T-helper 22 cell (primary cell): ENCODE data around the gene MMP15.
"Not testable (repeated sequence)": the region's sequence is repeated elsewhere in the genome, so short reads cannot be mapped to it uniquely, and the experiment has no call there.

Experiments used
- DNase-seq: peaks from one replicate; pipeline ENCODE4 v3.0.0-alpha.2; 2020; ENCODE audit warnings: low read depth

MMP15 gene

GRCh38 chr16:57996406-57997175, 29.0 kb upstream of the MMP15 start:
- no peak for DNase-seq

GRCh38 chr16:57997176-57997527, 28.4 kb upstream of the MMP15 start:
- DNase-seq, result no peak

- no peak for DNase-seq
These were observed 27.9 kb upstream of the MMP15 start for GRCh38 chr16:57997528-57998265.

GRCh38 chr16:57998486-57998885, 27.1 kb upstream of the MMP15 start:
- DNase-seq, result peak; percentile 48

GRCh38 chr16:57998992-57999365, 26.6 kb upstream of the MMP15 start:
- no peak for DNase-seq

GRCh38 chr16:57999366-57999970, 26.1 kb upstream of the MMP15 start:
- DNase-seq, result no peak

DNA sequence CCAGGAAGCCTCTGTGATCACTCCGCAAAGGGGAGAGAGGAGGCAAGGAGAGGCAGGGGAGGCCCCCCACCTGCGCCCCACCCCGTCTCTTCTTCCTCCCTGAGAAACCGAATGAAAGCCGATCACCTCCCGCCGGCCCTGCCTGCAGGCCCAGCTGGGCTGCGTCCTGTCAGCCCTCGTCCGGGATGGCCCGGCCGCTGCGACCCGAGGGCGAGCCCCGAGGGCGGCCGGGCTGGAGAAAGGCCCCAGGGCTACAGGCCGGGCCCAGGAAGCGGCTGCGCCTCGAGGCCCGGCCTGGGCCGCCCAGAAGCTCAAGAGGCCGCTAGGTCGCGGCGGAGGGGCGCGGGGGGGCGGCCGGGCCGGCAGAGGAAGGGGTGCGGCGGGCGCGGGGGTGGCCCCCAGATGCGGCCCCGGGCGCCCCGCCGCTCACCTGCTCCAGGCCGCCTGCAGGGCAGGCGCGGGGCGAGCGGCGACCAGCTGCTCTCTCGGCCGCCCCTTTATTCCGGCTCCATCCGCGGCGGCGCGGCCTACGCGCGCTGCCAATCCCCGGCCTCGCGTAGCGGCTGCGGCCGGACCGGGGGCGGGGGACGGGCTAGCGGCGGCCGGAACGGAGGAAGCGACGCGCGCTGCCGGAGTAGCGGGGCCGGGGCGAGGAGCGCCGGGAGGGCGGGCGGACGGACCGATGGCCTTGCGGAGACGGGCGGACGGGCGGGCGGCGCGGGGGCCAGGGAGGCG, 25.4 kb upstream of the MMP15 start, which contains the start of gene ZNF319:
Gene ZNF319, minus strand, starts transcription at position 702 of the 735 bp plus-strand sequence. CDS start 2,407 bp downstream, outside the sequence.
- DNase-seq, result no peak

DNA sequence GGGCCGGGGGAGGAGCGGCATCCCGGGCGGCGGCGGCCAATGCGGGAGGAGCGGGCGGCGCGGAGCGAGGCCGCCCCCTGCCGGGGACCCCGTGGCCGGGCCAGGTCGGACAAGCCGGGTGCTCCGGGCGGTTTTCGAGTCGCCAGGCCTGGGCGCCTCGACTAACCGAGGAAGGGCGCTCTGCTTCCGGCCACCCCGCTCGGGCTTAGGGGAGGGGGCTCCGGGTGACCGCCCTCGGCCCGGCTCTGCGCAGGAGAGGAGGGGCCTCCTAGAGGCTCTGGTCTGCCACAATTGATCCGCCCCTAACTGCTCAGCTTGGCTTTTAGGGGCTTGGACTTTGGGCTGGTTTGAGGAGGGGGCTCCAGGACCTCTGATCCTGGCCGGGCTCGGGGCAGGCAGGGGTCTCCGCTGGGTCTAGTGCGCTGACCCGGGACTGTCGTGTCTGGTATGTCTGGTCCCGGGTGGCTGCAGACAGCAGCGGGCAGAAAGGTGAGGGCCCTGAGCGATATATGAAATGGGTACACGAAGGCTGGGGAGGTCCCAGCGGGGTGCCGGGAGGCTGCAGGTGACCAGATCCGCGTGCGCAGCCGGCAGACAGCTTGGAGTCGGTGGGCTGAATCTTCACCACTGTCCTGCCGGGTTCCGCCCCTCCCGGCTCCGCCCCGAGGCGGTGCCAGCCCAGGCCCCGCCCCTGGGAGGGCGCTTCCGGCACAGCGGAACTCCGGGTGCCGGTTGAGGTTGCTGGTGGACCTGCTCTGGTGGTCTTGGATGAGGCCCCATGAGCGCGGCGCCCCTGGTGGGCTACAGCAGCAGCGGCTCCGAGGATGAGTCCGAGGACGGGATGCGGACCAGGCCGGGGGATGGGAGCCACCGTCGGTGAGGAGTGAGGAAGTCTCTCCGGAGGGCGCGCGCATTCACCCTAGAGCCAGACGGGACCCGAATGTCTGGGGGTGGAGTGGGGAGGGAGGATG, 24.6 kb upstream of the MMP15 start, which contains the start of gene USB1:
Gene USB1, plus strand, starts transcription at position 702 of the 971 bp plus-strand sequence. Its CDS starts 77 bp downstream, at position 779.
- DNase-seq, result peak; percentile 71

DNA sequence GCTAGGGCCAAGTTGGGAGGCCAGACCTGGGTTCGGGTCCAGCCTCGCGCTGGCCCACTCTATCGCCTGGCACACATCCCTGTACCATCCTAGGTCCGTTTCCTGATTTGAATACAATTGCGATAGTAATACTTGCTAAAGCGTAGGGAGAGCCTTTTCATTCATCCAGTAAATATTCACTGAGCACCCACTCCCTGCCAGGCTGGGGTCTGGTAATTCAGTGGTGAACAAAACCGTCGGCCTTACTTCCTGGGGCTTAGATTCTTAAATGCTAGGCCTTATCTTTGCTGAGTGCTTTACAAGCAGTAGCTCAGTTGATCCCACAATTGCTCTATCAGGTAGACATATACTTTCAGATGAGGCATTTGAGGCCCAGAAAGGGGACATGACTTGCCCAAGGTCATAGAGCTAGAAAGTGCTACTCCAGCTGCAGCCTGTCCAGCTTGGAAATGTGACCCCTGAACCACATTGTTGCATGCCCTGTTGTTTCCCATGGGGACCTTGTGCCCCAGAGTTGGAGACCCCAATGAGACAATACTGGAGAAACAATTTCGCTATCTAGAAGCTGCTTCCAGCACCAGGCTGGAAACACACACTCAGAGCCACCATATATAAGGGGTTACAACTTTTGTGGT, 23.7 kb upstream of the MMP15 start:
- no peak for DNase-seq

- DNase-seq, result no peak
These were observed 23.1 kb upstream of the MMP15 start for GRCh38 chr16:58002416-58002800.

GRCh38 chr16:58002936-58003335, 22.6 kb upstream of the MMP15 start:
- no peak for DNase-seq

- DNase-seq, result not testable (repeated sequence)
These were observed 20.8 kb upstream of the MMP15 start for GRCh38 chr16:58004736-58005135.

DNA sequence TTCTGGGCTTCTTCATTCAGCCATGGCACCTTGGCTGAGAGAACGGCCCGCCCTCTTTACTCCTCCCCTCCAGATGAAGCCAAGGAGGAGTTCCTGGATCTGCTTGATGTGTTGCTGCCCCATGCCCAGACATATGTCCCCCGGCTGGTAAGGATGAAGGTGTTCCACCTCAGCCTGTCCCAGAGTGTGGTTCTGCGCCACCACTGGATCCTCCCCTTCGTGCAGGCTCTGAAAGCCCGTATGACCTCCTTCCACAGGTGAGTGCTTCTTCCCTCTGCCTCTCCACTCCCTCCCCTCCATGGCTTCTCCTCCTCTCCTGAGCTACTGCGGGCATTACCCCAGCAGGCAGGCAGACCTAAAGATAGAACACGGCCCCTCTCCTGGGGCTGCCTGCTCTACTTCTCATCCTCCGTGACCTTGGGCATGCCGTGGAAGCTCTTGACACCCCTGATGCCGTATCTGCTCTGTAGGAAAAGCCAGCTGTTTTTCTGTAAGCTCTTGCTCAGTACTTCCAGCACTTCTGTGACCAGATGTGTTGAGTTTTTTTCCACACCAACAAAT, 15.6 kb upstream of the MMP15 start:
- no peak for DNase-seq

DNA sequence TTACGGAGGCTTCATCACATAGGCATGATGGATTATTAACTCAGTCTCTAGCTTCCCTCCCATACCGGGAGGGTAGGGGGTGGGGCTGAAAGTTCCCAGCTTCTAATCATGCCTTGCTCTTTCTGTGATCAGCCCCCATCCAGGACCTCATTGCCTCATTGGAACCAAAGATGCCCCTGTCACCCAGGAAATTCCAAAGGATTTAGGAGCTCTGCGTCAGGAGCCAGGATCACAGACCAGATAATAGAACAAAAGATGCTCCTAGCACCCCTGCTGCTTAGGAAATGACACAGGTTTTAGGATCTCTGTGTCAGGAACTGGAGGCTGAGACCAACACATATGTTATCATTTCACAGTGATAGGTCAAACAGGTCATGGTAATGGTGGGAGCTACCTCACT, 14.7 kb upstream of the MMP15 start:
- no peak for DNase-seq

- DNase-seq, result no peak
These were observed 13.9 kb upstream of the MMP15 start for GRCh38 chr16:58011652-58012051.

GRCh38 chr16:58012481-58012880, 13.1 kb upstream of the MMP15 start:
- DNase-seq, result no peak

- DNase-seq, result no peak
These were observed 12.2 kb upstream of the MMP15 start for GRCh38 chr16:58013201-58013956.

DNA sequence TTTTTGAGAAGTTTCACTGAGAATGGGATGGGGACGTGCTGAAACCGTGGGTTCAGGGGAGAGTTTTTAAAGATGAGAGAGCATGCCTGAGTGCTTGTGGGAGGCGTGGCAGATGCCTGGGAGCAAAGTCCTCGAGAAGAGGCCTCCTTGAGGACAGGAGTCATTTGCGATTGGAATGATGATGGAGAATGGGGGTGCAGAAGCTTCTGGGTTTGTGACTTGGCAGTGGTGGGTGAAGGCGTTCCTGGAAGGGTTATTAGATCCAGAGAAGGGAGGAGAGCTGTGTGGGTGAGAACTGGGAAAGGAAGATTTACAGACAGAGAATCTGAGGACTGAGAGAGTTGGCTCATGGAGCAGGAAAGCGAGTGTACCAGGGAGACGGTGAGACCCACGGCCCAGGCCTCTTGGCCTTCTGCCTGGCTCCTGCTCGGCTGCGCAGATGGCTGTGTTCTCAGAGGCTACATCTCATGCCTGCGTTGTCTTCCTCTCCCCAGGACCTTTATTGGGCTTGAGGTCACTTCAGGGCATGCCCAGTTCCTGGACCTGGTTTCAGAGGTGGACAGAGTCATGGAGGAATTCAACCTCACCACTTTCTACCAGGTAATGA, 8.6 kb upstream of the MMP15 start:
- no peak for DNase-seq

GRCh38 chr16:58018803-58019202, 6.8 kb upstream of the MMP15 start:
- DNase-seq, result no peak
